Activated CD8-positive, alpha-beta T cell treated with anti-CD3 and anti-CD28 coated beads for 36 hours (primary cell): Measurements from ENCODE around the gene RRP15. TPM values are rescaled to one million over a fixed set of nuclear protein-coding genes. Genes with fewer than 3 reads are reported as not detected.

Source experiments
- ATAC-seq: fragments of 200-7000 bp; cut with Tn5 transposase; one replicate; pipeline ENCODE4 v1.10.0; 2021; ENCODE audit warnings: mild to moderate bottlenecking, moderate library complexity
- CTCF ChIA-PET: fragments of 350-600 bp; sonication (Branson Sonifier 250); formaldehyde crosslinking; loops from one replicate; lab custom pipeline; 2021; ENCODE audit warnings: antibody characterized with exemption; lab: Charles Lee
- POLR2A ChIA-PET: fragments of 350-600 bp; sonication (Branson Sonifier 250); formaldehyde crosslinking; loops from one replicate; lab custom pipeline; 2021; ENCODE audit warnings: antibody characterized with exemption; lab: Charles Lee
- DNase-seq: peaks from one replicate; pipeline ENCODE4 v3.0.0-alpha.2; 2020
- H3K27ac Mint-ChIP-seq: one replicate; pipeline ENCODE4 v1.8.0; 2021; ENCODE audit warnings: mild to moderate bottlenecking, mixed read lengths
- H3K27me3 Mint-ChIP-seq: one replicate; pipeline ENCODE4 v1.8.0; 2021; ENCODE audit warnings: mixed read lengths
- H3K36me3 Mint-ChIP-seq: one replicate; pipeline ENCODE4 v1.8.0; 2021; ENCODE audit warnings: low read depth, mixed read lengths
- H3K4me1 Mint-ChIP-seq: one replicate; pipeline ENCODE4 v1.8.0; 2021; ENCODE audit warnings: low read depth, mixed read lengths
- H3K4me3 Mint-ChIP-seq: one replicate; pipeline ENCODE4 v1.8.0; 2021; ENCODE audit warnings: mild to moderate bottlenecking, moderate library complexity, mixed read lengths
- H3K9me3 Mint-ChIP-seq: one replicate; pipeline ENCODE4 v1.8.0; 2021; ENCODE audit warnings: mixed read lengths
- intact Hi-C: fragments of 100-400 bp; cut with micrococcal nuclease; formaldehyde crosslinking; loops from one replicate; pipeline ENCODE4 v1.10.0; 2022
- total RNA-seq, 2 experiments: library from RNA; stranded (reverse); gene quantifications; one replicate each; pipeline ENCODE4 v1.2.3, GENCODE V29; 2021
- TF ChIP-seq, protein P1 (sequence below): fragments of 200-600 bp; IDR thresholded peaks from one replicate; pipeline ENCODE4 v1.8.0; 2022; ENCODE audit warnings: antibody characterized with exemption, mild to moderate bottlenecking

RRP15 gene
- total RNA-seq, 2 experiments from 2014 or later = 20.9 to 24.3 TPM

DNA sequence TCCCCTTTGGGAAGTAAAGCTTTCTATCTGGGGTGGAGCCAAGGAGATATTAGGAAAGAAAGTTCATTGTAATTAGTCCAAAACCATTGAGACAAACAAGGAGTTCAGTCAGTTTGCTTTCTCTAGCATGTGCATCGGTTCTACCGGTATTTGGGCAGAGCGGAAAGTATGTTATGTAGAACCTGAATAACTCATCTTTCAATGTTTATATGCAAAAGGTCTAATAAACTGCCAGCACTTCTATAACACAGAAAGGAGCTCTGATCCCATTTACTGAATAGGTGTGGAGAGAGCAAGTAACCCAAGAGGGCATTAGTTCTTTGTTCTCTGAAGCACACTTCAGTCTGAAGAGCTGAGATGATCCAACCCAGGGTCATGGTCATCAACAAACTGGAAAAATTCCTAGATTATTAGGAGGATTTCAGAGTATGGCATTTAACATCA, 63.6 kb downstream of the RRP15 start:
- ChIA-PET POLR2A (no interaction called here), CTCF (interaction anchor here (1.0 to 1.5 kb wide), 2 partner anchors 10 to 14 kb away, joined by 3 to 8 read pairs; no protein-coding TSS in a partner anchor)
- no peak for ATAC-seq
- DNase-seq = no peak
- TF ChIP-seq, protein P1, sequence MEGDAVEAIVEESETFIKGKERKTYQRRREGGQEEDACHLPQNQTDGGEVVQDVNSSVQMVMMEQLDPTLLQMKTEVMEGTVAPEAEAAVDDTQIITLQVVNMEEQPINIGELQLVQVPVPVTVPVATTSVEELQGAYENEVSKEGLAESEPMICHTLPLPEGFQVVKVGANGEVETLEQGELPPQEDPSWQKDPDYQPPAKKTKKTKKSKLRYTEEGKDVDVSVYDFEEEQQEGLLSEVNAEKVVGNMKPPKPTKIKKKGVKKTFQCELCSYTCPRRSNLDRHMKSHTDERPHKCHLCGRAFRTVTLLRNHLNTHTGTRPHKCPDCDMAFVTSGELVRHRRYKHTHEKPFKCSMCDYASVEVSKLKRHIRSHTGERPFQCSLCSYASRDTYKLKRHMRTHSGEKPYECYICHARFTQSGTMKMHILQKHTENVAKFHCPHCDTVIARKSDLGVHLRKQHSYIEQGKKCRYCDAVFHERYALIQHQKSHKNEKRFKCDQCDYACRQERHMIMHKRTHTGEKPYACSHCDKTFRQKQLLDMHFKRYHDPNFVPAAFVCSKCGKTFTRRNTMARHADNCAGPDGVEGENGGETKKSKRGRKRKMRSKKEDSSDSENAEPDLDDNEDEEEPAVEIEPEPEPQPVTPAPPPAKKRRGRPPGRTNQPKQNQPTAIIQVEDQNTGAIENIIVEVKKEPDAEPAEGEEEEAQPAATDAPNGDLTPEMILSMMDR = no peak
- Mint-ChIP-seq H3K4me3 (no peak overlapping the region), H3K27me3 (peaks cover 36% of the 10 kb centered on the region), H3K36me3 (no peaks in the 10 kb centered on the region), H3K4me1 (peaks cover 35% of the 10 kb centered on the region), H3K27ac (no peak overlapping the region), H3K9me3 (no peaks in the 10 kb centered on the region)
- intact Hi-C loops = no loop called here

- H3K4me3 Mint-ChIP-seq = no peak overlapping the region
- no peaks in the 10 kb centered on the region for H3K36me3 Mint-ChIP-seq
- no peak overlapping the region for H3K27ac Mint-ChIP-seq
- peaks cover 36% of the 10 kb centered on the region for H3K27me3 Mint-ChIP-seq
- no peak for DNase-seq
- ChIA-PET CTCF (interaction anchor here (1.0 to 1.5 kb wide), 2 partner anchors 11 to 13 kb away, joined by 3 to 8 read pairs; no protein-coding TSS in a partner anchor), POLR2A (no interaction called here)
- intact Hi-C loops = no loop called here
- H3K9me3 Mint-ChIP-seq = no peaks in the 10 kb centered on the region
- no peak for ATAC-seq
- H3K4me1 Mint-ChIP-seq = peaks cover 35% of the 10 kb centered on the region
- TF ChIP-seq, protein P1 = no peak
Observed at GRCh38 chr1:218349348-218350034, 64.4 kb downstream of the RRP15 start.

DNA sequence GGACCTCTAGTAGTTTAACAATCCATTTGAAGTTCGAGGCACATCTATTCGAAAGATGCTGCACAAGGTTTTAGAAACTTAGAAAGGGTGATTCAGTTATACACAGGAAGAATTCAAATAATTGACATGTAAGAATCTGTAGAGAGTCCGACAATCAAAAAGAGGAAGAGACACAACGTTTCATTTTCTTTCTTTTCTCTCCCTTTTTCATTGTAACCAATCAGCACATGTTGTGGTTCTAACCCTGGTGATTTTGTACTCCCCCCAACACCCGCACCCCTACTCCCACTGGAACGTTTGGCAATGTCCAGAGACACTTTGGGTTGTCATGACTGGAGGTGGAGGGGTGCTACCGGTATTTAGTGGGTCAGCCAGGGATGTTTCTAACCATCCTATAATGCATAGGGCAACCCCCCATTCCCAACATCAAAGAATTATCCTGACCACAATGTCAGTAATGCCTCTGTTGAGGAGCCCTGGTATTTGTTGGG, 65.0 kb downstream of the RRP15 start:
- H3K9me3 Mint-ChIP-seq = no peaks in the 10 kb centered on the region
- peaks cover 36% of the 10 kb centered on the region for H3K27me3 Mint-ChIP-seq
- TF ChIP-seq, protein P1 = no peak
- no peak overlapping the region for H3K27ac Mint-ChIP-seq
- no peak for DNase-seq
- peaks cover 35% of the 10 kb centered on the region for H3K4me1 Mint-ChIP-seq
- H3K36me3 Mint-ChIP-seq = no peaks in the 10 kb centered on the region
- H3K4me3 Mint-ChIP-seq = no peak overlapping the region
- POLR2A ChIA-PET = no interaction called here
- ATAC-seq = no peak
- CTCF ChIA-PET = no interaction called here
- intact Hi-C loops = no loop called here

- ATAC-seq (no peak), DNase-seq (no peak)
- peak overlapping the region; percentile 65 for H3K4me3 Mint-ChIP-seq
- no peaks in the 10 kb centered on the region for H3K36me3 Mint-ChIP-seq
- peaks cover 36% of the 10 kb centered on the region for H3K27me3 Mint-ChIP-seq
- no peak overlapping the region for H3K27ac Mint-ChIP-seq
- intact Hi-C loops = loop anchor here (1.0 kb wide), 1 partner anchor 26 kb away; no protein-coding TSS in a partner anchor
- ChIA-PET POLR2A (no interaction called here), CTCF (no interaction called here)
- H3K9me3 Mint-ChIP-seq = no peaks in the 10 kb centered on the region
- TF ChIP-seq, protein P1 = no peak
- peaks cover 35% of the 10 kb centered on the region for H3K4me1 Mint-ChIP-seq
Observed at GRCh38 chr1:218350801-218351266, 65.7 kb downstream of the RRP15 start.
